Activated CD8-positive, alpha-beta memory T cell treated with anti-CD3 and anti-CD28 coated beads for 4 hours (primary cell): Measurements from ENCODE around the gene LPP.
"Not testable (repeated sequence)": the region's sequence is repeated elsewhere in the genome, so short reads cannot be mapped to it uniquely, and the experiment has no call there.

ENCODE experiments used
- DNase-seq, 2 donors: peaks; one replicate each; pipeline ENCODE4 v3.0.0-alpha.2; 2020; ENCODE audit warnings: low read depth in 2 of 2

LPP gene

DNA sequence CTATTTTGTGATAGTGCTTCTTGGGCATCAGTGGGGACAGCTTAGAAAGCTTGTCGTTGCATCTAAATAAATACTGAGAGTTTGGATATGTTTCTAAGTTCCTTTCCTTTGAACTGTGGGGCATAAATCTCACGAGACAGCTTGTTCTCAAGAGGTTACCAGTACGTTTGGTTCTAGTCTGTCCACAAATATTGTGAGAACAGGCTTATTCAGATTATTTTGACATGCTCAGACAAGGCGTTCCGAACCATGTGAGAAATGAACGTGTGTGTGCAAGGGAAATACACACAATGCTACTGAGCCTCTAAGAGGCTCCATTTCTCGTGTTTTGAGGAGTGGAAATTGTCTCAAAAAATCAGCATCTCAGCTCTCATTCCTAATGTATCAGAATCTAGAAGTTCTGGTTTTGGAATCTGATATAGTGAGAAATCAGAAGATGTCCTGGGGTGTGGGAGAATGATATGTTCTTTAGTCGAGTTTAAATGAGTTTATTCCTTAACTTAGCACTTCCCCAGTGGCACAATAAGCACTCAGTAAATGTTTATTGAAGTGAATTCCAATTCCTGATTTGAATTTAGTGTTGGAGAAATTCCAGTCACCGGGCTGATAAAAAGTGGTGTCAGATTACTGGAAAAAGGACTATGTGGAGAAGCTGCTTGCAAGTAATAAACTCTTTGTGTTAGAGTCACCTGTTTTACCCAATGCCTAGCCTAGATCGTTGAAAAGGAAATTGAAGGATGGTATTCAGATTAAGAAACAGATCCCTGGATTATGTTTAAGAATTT is 481.5 kb downstream of the LPP start:
- no peak for DNase-seq

GRCh38 chr3:188636292-188636691 is 482.3 kb downstream of the LPP start:
- not testable (repeated sequence) for DNase-seq

DNA sequence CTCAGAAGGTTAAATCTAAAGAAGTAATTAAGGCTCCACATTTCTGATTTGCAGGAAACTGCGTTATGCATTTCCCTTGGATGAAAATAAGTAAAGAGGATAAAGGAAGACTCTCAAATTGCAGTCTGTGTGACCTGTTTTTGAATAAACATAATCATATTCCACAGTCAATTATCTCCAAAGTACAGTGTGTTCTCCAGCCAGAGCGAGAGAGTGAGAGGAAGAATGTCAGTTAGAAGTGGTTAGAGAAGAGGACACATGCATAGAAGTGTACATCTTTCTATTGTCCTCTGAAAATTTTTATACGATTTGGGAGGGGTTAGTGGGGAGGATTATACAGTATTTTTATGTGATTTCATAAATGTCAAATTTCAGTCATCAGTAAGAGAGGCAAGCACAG is 487.1 kb downstream of the LPP start:
- DNase-seq: no peak

DNA sequence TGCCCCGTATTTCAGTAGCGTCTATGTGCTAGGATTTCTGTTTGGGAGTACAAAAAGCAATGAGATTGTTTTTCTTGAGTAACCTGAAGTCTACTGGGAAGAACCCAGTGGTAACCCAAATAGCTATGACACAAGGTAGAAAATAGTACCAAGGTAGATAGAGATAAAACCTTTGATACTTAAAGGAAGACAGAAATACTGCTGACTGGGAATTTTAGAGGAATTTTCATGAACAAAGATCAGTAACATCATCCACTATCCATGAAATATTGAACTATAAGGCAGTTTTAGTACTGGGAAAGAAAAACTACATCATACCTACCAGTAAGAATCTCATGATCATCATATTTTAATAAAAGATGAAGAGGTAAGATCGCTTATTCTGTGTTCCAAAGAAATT is 489.8 kb downstream of the LPP start:
- DNase-seq: no peak

DNA sequence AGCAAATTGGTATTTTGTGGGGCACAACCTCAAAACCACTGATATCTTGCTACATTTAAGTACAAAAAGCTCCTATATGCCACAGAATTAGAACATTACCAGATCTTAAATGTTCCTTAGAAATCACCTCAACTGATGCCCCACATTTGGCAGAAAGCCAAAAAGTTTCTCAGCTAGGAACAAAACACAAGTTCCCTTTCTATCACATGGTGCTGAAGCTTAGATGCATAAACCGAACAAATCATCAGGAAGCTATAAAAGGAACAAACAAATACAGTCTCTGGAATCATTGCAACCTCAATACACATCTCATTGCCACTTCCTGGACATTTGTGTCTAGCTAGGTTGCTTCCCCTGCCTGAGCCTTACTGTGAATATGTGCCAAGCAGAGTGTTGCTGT is 492.6 kb downstream of the LPP start:
- DNase-seq: no peak

- DNase-seq: no peak
Measured at GRCh38 chr3:188647237-188647636, 493.3 kb downstream of the LPP start.

DNA sequence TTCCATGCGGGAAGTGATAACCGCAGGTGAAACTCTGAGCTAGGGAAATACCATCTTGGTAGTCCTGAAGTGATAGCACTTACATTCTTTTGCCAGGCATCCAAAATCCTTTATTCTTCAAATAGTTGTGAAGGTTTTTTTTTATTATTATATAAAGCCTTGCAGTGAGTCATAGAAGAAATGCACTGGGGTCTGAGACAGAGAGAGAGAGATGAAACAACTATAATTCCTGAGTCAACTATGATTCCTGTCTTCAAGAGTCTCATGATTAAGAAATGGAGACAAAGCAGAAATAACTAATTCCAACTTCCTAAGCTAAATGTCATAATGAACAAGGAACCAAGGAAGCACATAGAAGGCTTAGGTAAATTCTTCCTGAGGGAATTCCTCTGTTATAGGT is 495.6 kb downstream of the LPP start:
- no peak for DNase-seq

- DNase-seq: no peak
Measured at GRCh38 chr3:188656196-188656982, 502.4 kb downstream of the LPP start.

DNA sequence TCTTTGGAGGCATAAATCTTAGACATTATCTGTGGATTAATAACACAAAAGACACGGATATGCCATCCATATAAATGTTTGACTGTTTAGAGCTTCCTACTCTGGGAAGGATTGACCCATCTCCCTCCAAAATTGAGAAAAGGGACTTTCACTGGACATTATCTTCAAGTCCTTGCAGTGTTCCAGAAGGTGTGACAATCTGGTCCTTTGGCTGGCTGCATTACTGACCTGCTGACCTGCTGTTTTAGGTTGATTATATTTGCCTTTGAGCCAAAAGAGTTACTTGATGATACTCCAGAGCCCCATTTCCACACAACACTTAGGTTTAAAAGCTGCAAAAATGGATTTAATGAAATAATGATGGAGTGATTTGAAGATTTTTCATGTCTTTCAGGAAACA is 504.6 kb downstream of the LPP start:
- DNase-seq: no peak

DNA sequence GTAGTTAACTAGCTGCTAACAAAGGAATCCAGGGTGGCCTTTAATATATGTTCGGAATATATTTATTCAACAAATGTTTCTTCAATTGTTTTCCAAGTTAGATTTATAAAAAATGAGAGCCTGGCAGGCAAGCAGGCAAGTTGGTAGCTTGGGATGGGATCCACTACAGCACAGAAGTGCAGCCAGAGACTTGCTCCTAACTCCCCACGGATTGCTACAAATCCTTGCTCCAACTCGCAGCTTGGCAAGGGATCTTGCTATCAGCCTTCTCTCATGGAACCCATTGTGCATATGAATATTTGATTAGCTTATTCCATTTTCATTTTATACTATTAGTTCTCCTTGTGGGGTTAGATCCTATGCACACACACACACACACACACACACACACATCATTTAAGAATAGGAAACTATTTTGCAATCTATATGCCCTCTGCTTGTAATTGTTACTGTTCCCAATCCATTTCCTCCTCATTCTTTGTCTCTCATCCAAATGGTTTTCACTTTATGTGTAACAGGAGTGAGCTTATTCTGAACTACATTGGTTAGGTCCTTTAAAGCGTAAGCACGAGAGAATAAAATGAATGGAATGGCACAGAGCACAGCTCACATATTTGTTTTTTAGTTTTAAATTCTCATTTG is 505.6 kb downstream of the LPP start:
- DNase-seq: no peak

- no peak for DNase-seq
Measured at GRCh38 chr3:188660415-188660814, 506.5 kb downstream of the LPP start.

- DNase-seq: no peak
Measured at GRCh38 chr3:188661806-188662205, 507.8 kb downstream of the LPP start.

DNA sequence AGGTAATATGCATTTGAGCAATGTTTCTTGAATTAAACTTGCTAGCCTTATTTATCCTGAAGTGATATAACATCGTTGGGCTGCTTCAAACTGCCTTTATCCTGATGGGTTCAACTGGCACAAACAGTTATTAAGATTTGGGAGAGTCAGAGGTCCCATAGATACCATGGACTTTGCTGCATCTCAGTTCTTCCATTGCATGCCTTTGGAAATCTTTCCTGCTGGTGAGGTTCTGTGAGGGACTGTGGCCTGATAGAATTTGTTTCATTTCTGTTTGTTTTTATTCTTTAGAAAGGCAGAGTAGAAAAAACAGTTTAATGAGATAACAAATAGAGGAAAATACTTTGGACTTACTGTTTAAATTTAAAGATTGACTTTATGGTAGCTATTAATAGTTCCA is 508.3 kb downstream of the LPP start:
- no peak for DNase-seq

GRCh38 chr3:188662795-188663194 is 508.8 kb downstream of the LPP start:
- no peak for DNase-seq

- no peak for DNase-seq
Measured at GRCh38 chr3:188663839-188664238, 509.9 kb downstream of the LPP start.

- DNase-seq: no peak
Measured at GRCh38 chr3:188664795-188665194, 510.8 kb downstream of the LPP start.

GRCh38 chr3:188667926-188668325 is 514.0 kb downstream of the LPP start:
- DNase-seq: no peak

GRCh38 chr3:188670446-188670845 is 516.5 kb downstream of the LPP start:
- no peak for DNase-seq

GRCh38 chr3:188671971-188672370 is 518.0 kb downstream of the LPP start:
- no peak for DNase-seq

- no peak for DNase-seq
Measured at GRCh38 chr3:188672840-188673239, 518.9 kb downstream of the LPP start.

DNA sequence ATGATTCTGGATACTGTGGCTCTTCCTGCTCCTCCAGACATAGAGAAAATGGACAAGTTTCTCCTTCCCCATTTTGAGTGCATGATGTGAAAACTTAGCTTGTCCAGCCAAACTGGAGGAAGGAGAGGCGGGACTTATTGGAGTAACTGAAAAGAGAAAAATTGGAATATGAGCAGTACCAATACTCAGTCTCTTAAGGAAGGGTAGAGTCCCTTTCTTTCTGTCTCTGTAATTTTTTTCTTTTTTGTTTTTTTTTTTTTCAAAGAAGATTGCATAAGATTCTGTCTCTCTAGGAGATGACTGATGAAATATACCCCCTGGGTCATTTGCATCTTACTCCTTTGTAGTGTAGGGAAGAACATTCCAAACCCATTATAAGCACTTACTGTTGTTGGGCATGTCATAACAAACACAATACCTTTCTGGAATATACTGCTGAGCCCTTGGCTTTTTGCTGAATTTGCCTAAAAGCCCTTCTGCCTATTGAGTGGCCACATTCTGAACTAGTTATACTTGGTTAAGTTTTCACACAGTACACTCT is 519.8 kb downstream of the LPP start:
- no peak for DNase-seq

GRCh38 chr3:188674595-188674994 is 520.6 kb downstream of the LPP start:
- no peak for DNase-seq

GRCh38 chr3:188677344-188677743 is 523.4 kb downstream of the LPP start:
- no peak for DNase-seq
